Measurements from ENCODE around the gene USP11. TPM values are rescaled to one million over a fixed set of nuclear protein-coding genes. Genes with fewer than 3 reads are reported as not detected.
"Not testable (repeated sequence)": the region's sequence is repeated elsewhere in the genome, so short reads cannot be mapped to it uniquely, and the experiment has no call there.

The USP11 gene
- polyA plus RNA-seq, 4 donors = 124 to 149 (median 141) TPM

DNA sequence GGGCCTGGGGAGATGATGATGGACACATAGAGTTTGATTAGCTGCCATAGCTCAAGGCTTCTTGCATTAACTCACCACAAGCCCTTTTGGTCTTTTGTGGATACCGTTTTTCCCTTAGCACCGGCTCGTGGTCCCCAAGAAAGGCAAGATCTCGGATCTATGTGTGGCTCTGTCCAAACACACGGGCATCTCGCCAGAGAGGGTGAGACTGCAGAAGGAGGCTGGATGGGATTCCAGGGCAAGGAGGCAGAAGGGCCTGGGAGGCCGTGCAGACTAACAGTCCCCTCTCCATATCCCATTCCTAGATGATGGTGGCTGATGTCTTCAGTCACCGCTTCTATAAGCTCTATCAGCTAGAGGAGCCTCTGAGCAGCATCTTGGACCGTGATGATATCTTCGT, 9.5 kb downstream of the USP11 start:
- DNase-seq (ENCODE audit: low read depth in 4 of 4, low spot score in 2 of 4) = no peak

DNA sequence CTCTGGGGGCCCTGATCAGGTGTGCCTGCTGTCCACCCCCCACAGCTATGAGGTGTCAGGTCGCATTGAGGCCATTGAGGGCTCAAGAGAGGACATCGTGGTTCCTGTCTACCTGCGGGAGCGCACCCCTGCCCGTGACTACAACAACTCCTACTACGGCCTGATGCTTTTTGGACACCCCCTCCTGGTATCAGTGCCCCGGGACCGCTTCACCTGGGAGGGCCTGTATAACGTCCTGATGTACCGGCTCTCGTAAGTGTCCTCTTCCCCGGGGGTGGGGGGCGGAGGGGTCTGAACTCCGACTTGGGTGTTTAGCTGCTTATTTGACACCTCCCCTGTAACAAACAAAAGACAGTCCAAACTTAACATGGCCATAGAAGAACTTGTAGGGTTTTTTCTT, 10.5 kb downstream of the USP11 start:
- DNase-seq (ENCODE audit: low read depth in 4 of 4, low spot score in 2 of 4) = no peak

DNA sequence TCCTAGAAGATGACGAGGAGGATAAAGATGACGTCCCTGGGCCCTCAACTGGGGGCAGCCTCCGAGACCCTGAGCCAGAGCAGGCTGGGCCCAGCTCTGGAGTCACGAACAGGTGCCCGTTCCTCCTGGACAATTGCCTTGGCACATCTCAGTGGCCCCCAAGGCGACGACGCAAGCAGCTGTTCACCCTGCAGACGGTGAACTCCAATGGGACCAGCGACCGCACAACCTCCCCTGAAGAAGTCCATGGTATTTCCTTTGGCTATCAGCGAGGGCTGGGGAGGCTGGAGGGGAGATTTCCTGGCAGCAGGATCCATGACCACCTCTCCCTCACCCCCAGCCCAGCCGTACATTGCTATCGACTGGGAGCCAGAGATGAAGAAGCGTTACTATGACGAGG, 11.9 kb downstream of the USP11 start:
- no peak for DNase-seq (ENCODE audit: low read depth in 4 of 4, low spot score in 2 of 4)

DNA sequence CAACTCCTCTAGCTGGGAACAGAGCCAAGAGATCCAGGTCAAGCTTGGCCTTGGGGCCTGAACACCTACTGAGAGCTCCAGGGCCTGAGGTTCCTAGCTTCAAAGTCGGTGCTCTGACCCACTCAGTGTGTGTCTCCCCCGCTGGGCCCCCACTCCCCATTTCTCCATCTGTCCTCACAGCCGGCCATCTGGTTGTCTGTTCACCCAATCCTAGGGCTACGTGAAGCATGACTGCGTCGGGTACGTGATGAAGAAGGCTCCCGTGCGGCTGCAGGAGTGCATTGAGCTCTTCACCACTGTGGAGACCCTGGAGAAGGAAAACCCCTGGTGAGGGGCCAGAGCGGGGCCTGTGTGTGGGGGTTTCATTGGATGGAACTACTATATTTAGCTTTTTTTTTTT, 12.3 kb downstream of the USP11 start:
- DNase-seq (ENCODE audit: low read depth in 4 of 4, low spot score in 2 of 4) = no peak

DNA sequence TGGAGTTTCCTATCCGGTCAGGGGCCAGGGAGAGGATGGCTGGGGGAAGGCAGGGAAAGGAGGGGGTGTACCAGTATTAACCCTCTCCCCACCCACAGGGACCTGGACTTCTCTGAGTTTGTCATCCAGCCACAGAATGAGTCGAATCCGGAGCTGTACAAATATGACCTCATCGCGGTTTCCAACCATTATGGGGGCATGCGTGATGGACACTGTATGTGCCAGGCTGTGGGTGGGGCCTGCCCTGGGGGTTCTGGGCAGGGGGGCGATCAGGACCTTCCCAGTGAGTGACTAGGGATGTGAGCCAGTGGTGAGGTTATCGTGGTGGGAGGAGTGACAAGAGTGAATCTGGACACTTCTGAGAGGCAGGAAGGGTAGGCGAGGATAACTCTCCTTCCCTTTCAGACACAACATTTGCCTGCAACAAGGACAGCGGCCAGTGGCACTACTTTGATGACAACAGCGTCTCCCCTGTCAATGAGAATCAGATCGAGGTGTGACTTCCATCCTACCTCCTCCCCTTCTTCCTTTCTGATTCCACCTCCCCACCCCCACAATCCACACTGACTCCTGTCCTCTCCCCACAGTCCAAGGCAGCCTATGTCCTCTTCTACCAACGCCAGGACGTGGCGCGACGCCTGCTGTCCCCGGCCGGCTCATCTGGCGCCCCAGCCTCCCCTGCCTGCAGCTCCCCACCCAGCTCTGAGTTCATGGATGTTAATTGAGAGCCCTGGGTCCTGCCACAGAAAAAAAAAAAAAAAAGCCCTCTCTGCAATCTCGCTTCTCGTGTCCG, 14.6 kb downstream of the USP11 start:
- DNase-seq (ENCODE audit: low read depth in 4 of 4, low spot score in 2 of 4) = no peak

DNA sequence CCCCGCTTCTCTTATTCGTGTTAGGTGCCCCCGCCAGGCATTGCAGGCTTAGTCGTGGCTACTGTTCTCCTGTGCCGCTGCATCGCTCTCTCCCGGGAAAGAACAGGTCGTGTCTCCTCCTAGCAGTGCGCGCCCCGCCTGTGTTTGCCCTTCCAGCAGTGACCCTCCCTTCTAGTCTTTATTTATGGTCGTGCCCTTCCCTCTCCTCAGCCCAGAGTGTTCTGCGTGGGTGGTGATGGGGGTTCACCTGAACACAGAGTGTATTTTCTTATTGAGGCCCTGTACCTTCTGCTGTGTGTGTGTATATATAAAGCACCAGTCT, 15.2 kb downstream of the USP11 start:
- no peak for DNase-seq (ENCODE audit: low read depth in 4 of 4, low spot score in 2 of 4)

DNA sequence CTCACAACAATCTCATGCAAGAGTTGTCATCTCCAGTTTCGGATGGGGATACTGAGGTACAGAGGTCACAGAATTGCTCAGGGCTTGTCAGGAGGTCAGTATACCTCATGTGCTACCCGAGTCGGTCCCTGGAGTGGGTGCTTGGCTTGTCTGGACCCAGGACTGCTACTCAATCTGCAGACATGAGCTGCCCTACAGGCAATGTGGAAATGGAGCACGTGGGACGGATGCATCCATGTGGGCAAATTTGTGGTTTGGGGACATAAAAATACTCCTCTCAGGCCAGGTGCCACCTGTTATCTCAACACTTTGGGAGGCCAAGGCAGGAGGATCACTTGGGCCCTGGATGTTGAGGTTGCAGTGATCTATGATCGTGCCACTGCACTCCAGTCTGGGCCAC, 15.8 kb downstream of the USP11 start:
- DNase-seq (ENCODE audit: low read depth in 4 of 4, low spot score in 2 of 4) = no peak

DNA sequence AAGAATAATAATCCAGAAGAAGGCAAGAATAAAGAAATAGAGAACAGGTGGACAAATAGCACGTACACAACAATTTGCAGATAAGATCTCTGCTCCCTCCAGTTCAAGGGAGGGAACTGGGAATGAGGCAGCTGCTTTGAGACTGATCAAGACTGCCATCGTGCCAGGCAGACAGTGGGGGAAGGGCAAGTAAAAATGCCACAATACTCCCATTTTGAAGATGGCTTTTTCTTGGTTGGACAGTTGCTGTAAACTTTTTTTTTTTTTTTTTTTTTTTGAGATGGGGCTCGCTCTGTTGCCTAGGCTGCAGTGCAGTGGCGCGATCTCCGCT, 17.2 kb downstream of the USP11 start:
- DNase-seq (ENCODE audit: low read depth in 4 of 4, low spot score in 2 of 4) = no peak

DNA sequence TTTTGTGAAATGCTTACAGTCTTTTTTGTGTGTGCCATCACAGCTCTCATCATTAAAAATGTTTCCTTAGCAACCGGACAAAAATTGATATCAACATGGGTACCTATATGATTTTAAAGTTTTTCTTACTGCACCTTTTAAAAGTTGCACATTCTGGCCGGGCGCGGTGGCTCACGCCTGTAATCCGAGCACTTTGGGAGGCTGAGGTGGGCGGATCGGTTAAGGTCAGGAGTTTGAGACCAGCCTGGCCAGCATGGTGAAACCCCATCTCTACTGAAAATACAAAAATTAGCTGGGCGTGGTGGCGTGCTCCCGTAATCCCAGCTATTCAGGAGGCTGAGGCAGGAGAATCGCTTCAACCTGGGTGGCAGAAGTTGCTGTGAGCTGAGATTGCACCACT, 24.8 kb downstream of the USP11 start:
- not testable (repeated sequence) for DNase-seq (ENCODE audit: low read depth in 4 of 4, low spot score in 2 of 4)

DNA sequence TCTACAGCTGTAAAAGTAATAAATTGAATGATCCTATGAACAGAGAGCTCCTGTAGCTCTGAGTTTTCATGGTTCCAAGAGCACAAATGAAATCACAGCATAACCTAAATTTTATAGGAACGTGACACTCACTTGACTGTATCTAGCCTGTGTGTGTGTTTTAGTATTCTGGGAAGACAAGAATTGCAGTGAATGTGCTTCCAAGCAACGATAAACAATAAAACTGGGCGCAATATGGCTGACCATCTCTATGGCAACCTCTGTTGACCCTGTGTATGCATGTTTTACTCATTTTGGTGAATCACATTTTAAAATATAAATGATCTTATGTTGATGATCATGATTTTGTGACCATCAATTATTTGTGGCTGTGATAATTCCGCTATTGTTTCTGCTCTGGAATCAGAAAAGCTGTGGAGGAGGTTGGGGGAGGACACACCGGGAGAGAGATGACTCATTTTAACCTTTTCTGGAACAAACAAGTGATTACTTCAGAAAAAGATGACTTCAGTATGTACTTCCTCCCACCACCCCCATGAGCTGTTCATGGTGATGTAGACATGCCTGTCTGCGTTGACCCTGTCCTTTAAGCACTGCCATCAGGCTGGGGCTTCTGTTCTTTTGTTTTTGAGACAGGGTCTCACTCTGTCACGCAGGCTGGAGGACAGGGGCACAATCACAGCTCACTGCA, 31.8 kb downstream of the USP11 start:
- no peak for DNase-seq (ENCODE audit: low read depth in 4 of 4, low spot score in 2 of 4)

DNA sequence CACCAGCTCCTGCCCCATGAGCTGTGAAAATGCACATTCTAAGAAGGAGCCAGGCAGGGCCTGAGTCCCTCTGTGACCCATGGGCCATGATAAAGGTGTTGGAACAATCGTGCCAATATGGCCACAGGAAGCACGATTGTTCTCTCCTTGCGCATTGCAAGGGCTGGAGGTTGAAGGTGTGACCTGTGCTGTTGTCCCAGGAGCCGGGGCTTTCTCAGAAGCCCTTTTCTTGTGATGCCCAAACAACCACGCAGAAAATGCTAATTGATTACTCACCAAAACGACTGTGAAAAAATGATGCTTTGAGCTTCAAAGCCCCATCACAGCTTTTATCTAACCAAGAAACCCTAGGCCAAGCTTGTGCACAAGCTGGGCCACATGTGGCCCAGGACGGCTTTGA, 33.8 kb downstream of the USP11 start:
- DNase-seq (ENCODE audit: low read depth in 4 of 4, low spot score in 2 of 4) = no peak

DNA sequence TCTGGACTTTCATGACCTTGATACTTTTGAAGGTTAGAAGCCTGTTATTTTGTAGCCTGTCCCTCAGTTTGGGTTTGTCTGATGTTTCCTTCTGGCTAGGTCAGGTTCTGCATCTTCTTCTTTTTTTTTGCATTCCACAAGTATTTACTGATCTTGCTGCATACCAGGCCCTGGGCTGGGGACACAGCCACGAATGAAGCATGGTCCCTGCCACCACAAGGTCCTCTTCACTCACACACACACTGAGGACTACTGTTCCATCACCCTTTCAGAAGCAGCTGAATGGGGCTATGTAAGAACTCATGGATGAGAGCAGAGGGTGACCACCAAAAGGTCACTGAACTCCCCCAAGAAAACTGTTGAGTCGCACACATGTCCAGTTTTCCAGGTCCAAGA, 39.2 kb downstream of the USP11 start:
- no peak for DNase-seq (ENCODE audit: low read depth in 4 of 4, low spot score in 2 of 4)

DNA sequence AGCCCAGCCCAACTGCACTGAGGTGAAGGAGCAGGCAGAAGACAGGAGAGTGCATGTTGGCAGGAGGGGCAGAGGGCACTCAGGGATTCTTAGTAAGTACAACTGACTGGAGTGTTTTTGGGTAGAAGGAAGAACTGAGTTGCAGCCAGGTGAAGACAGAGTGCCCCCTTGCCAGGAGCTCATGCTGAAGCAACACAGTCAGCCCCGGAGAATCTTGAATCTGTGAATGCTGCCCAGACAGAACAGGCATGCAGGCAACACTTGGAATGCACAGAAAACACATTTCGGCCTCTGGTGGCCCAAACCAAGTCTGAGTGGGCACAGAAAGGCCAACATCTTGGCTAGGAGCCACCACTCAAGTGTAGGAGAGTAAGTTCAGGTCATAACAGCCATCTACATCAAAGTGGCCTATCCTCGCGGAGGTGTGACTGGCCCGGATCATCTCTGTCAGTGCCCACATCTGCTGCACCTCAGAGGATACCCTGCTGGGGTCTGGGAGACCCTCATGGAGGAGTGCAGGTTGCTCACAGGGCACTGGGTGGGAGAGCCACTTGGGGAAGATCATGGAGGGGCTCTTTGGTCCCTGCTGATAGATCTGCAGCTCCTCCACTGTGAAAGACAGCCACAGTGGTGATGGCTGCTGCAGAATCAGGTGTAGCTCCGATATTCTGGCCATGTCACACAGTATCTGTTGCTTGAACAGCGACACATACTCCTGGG, 40.4 kb downstream of the USP11 start:
- no peak for DNase-seq (ENCODE audit: low read depth in 4 of 4, low spot score in 2 of 4)

DNA sequence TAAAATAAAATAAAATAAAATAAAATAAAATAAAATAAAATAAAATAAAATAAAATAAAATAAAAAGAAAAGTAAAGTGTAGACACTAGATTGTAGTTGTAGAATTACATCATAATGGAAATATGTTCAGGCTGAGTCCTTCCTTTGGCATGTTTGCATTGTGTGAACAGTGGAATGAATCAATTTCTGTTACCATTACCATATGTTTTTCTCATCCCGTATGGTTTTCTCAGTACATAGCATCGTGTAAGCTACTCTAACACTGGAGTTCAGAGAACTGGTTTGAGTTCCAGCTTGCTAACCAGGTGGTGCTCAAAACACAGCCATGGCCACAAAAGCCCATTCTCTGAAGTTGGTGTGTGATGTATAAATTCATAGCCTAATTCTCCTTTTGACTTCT, 45.9 kb downstream of the USP11 start:
- DNase-seq (ENCODE audit: low read depth in 4 of 4, low spot score in 2 of 4) = no peak

DNA sequence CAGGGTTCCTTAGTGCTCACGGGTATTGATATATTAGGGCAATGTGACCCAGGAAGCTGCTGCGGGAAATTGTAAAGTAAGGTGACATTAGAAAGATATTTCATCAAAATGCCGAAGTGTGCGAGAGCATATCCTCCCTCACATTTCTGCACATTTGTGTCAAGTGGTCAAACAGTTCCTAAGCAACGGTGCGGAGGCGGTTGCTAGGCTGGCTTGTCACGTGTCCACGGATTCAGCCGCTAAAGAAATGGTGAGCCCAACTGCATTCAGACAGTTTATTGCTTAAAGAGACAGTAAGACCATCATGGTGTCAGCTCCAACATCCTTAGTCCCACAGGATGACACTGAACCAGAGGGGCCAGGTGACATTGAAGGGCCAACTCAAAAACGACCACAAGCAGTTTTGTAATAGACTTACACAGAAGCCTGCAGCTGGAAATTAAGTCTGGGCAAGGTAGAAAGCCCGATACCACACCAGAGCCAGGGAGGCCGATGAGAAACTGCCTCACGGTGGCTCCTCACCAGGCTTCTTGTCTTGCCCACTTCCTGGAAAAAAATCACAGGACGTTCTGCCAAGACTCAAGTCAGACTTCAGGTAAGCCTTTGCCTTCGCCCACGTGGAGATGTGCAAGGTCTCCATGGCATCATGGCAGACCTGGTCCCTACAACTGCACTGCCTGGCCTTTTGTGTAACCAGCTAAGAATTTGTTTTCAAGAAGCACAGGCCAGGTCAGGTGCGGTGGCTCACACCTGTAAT, 50.4 kb downstream of the USP11 start:
- DNase-seq (ENCODE audit: low read depth in 4 of 4, low spot score in 2 of 4) = peak; percentile 27 to 63 (median 40)

DNA sequence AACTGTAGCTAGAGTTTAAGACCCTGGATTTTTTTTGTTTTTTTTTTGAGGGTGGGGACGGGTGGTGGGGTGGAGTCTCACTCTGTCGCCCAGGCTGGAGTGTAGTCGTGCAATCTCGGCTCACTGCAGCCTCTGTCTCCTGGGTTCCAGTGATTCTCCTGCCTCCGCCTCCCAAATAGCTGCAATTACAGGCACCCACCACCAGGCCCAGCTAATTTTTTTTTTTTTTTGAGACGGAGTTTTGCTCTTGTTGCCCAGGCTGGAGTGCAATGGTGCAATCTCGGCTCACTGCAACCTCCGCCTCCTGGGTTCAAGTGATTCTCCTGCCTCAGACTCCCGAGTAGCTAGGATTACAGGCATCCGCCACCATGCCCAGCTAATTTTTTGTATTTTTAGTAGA, 51.8 kb downstream of the USP11 start:
- DNase-seq (ENCODE audit: low read depth in 4 of 4, low spot score in 2 of 4) = not testable (repeated sequence)

DNA sequence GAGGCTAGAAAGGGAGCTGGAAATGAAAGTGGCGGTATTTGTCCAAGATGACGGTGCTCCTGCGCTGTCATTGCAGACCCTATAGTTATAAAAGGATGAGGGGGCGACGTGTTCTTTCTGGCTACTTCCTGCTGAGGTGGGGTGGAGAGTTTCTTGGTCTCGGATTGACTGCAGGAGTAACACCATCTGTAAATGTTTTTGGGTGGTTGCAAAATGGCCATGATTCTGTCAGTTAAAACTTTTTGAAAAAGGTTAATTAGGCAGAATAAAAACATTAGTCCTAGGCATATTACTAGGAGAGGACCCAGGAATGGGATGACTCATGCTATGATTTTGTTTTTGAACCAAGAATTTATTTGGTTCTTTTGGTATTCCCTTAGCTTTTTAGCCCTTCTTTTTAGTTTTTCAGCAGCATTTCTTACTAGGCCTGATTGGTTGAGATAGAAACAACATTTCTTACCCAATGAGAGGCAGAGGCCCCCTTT, 53.1 kb downstream of the USP11 start:
- DNase-seq (ENCODE audit: low read depth in 4 of 4, low spot score in 2 of 4) = no peak

DNA sequence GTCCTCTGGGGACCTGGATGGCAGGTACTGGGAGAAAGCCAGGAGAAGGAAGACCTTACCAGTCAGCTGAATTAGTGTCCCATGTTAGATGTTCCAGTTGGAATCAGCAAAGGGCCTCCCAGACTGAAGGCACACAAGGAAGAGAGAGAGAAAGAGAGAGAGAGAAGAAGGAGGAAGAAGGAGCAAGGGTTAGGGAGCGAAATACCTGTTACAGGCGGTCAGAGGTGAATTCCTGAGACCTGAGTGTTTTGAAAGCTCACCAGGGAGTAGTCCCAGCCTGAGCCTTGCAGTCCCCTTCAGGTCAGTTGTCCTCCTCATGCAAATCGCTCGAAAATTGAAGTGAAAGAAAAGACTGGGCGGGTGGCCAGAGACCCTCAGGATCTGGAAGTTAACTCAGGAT, 60.3 kb downstream of the USP11 start:
- no peak for DNase-seq (ENCODE audit: low read depth in 4 of 4, low spot score in 2 of 4)

DNA sequence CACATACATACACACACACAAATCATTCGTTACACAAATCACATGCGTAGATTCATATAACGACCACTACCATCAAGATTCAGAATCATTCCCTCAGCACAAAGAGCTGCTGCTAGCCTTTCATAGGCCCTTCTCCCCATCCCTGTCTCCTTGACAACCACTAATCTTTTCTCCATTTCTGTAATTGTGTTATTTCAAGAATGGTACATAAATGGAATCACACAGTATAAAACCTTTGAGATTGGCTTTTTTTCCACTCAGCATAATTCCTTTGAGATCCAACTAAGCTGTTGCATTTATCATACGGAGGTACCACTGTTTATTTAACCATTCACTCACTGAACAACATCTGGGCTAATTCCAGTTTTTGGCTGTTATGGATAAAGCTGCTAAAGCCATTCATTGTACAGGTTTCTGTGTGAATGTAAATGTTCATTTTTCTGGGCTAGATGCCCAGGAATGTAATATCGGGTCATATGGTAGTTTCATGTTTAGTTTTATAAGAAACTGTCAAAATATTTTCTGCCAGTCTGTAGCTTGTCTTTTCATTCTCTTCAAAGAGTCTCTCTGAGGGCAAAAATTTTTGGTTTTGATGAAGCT, 64.1 kb downstream of the USP11 start:
- no peak for DNase-seq (ENCODE audit: low read depth in 4 of 4, low spot score in 2 of 4)

DNA sequence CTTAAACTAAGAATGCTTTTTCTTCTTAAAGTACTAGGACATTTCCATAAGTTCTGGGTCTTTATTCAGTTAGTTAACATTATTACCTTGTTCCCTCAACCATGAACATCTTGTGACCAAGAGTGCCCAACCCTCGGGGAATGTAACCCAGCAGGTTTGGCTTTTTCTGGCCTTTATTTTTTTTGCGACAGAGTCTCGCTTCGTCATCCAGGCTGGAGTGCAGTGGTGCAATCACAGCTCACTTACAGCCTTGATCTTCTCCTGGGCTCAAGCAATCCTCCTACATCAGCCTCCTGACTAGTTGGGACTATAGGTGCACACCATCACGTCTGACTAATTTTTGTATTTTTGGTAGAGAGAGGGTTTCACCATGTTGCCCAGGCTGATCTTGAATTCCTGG, 65.1 kb downstream of the USP11 start:
- DNase-seq (ENCODE audit: low read depth in 4 of 4, low spot score in 2 of 4) = no peak

Data from left renal cortex interstitium (tissue), 4 donors.